ENCODE data around the gene CDC34. TPM values are rescaled to one million over a fixed set of nuclear protein-coding genes. Genes with fewer than 3 reads are reported as not detected.

Gene CDC34
- total RNA-seq, 1 donor from 2014 or later, result 56.6 TPM

- Mint-ChIP-seq H3K9me3 (no peaks in the 10 kb centered on the region), H3K4me1 (ENCODE audit: low read depth) (peaks cover 9% of the 10 kb centered on the region), H3K27ac (peak overlapping the region; percentile 68), H3K36me3 (ENCODE audit: low read depth) (peaks cover 5% of the 10 kb centered on the region), H3K4me3 (peak overlapping the region; percentile 68), H3K27me3 (ENCODE audit: insufficient read depth) (no peaks in the 10 kb centered on the region)
- intact Hi-C loops (cut with micrococcal nuclease), result no loop called here
- no peak for DNase-seq (ENCODE audit: low spot score)
Observed at GRCh38 chr19:535017-535835, 3.7 kb downstream of the CDC34 start.

GRCh38 chr19:536031-536880 is 4.7 kb downstream of the CDC34 start:
- H3K4me1 Mint-ChIP-seq (ENCODE audit: low read depth), result peaks cover 9% of the 10 kb centered on the region
- intact Hi-C loops (cut with micrococcal nuclease), result no loop called here
- no peak overlapping the region for H3K27ac Mint-ChIP-seq
- H3K27me3 Mint-ChIP-seq (ENCODE audit: insufficient read depth), result no peaks in the 10 kb centered on the region
- H3K9me3 Mint-ChIP-seq, result no peaks in the 10 kb centered on the region
- no peak overlapping the region for H3K4me3 Mint-ChIP-seq
- peaks cover 5% of the 10 kb centered on the region for H3K36me3 Mint-ChIP-seq (ENCODE audit: low read depth)
- no peak for DNase-seq (ENCODE audit: low spot score)

- Mint-ChIP-seq H3K9me3 (no peaks in the 10 kb centered on the region), H3K36me3 (ENCODE audit: low read depth) (peaks cover 5% of the 10 kb centered on the region), H3K27ac (no peak overlapping the region), H3K27me3 (ENCODE audit: insufficient read depth) (no peaks in the 10 kb centered on the region), H3K4me1 (ENCODE audit: low read depth) (peaks cover 9% of the 10 kb centered on the region), H3K4me3 (no peak overlapping the region)
- DNase-seq (ENCODE audit: low spot score), result no peak
- intact Hi-C loops (cut with micrococcal nuclease), result no loop called here
Observed at GRCh38 chr19:536881-537404, 5.4 kb downstream of the CDC34 start.

GRCh38 chr19:538641-539428 is 7.3 kb downstream of the CDC34 start:
- no peaks in the 10 kb centered on the region for H3K27me3 Mint-ChIP-seq (ENCODE audit: insufficient read depth)
- H3K4me1 Mint-ChIP-seq (ENCODE audit: low read depth), result peaks cover 5% of the 10 kb centered on the region
- H3K27ac Mint-ChIP-seq, result no peak overlapping the region
- no peak overlapping the region for H3K4me3 Mint-ChIP-seq
- intact Hi-C loops (cut with micrococcal nuclease), result no loop called here
- no peaks in the 10 kb centered on the region for H3K9me3 Mint-ChIP-seq
- peaks cover 9% of the 10 kb centered on the region for H3K36me3 Mint-ChIP-seq (ENCODE audit: low read depth)
- no peak for DNase-seq (ENCODE audit: low spot score)

GRCh38 chr19:539429-540030 is 8.0 kb downstream of the CDC34 start:
- DNase-seq (ENCODE audit: low spot score), result no peak
- peaks cover 10% of the 10 kb centered on the region for H3K4me1 Mint-ChIP-seq (ENCODE audit: low read depth)
- peaks cover 13% of the 10 kb centered on the region for H3K36me3 Mint-ChIP-seq (ENCODE audit: low read depth)
- no peaks in the 10 kb centered on the region for H3K27me3 Mint-ChIP-seq (ENCODE audit: insufficient read depth)
- intact Hi-C loops (cut with micrococcal nuclease), result no loop called here
- no peaks in the 10 kb centered on the region for H3K9me3 Mint-ChIP-seq
- H3K27ac Mint-ChIP-seq, result no peak overlapping the region
- no peak overlapping the region for H3K4me3 Mint-ChIP-seq

GRCh38 chr19:540867-541637 is 9.5 kb downstream of the CDC34 start:
- peaks cover 15% of the 10 kb centered on the region for H3K4me1 Mint-ChIP-seq (ENCODE audit: low read depth)
- H3K36me3 Mint-ChIP-seq (ENCODE audit: low read depth), result peaks cover 14% of the 10 kb centered on the region
- no peaks in the 10 kb centered on the region for H3K27me3 Mint-ChIP-seq (ENCODE audit: insufficient read depth)
- H3K27ac Mint-ChIP-seq, result no peak overlapping the region
- H3K9me3 Mint-ChIP-seq, result no peaks in the 10 kb centered on the region
- intact Hi-C loops (cut with micrococcal nuclease), result no loop called here
- H3K4me3 Mint-ChIP-seq, result no peak overlapping the region
- DNase-seq (ENCODE audit: low spot score), result no peak

GRCh38 chr19:541699-542098 is 10.1 kb downstream of the CDC34 start:
- H3K36me3 Mint-ChIP-seq (ENCODE audit: low read depth), result peaks cover 14% of the 10 kb centered on the region
- H3K9me3 Mint-ChIP-seq, result no peaks in the 10 kb centered on the region
- H3K4me1 Mint-ChIP-seq (ENCODE audit: low read depth), result peaks cover 15% of the 10 kb centered on the region
- H3K4me3 Mint-ChIP-seq, result no peak overlapping the region
- no peak overlapping the region for H3K27ac Mint-ChIP-seq
- intact Hi-C loops (cut with micrococcal nuclease), result no loop called here
- H3K27me3 Mint-ChIP-seq (ENCODE audit: insufficient read depth), result no peaks in the 10 kb centered on the region
- DNase-seq (ENCODE audit: low spot score), result no peak

GRCh38 chr19:542173-542866 is 10.8 kb downstream of the CDC34 start:
- H3K36me3 Mint-ChIP-seq (ENCODE audit: low read depth), result peaks cover 14% of the 10 kb centered on the region
- intact Hi-C loops (cut with micrococcal nuclease), result no loop called here
- H3K9me3 Mint-ChIP-seq, result no peaks in the 10 kb centered on the region
- H3K4me1 Mint-ChIP-seq (ENCODE audit: low read depth), result peaks cover 15% of the 10 kb centered on the region
- no peak overlapping the region for H3K4me3 Mint-ChIP-seq
- no peak for DNase-seq (ENCODE audit: low spot score)
- no peaks in the 10 kb centered on the region for H3K27me3 Mint-ChIP-seq (ENCODE audit: insufficient read depth)
- H3K27ac Mint-ChIP-seq, result no peak overlapping the region

- Mint-ChIP-seq H3K4me1 (ENCODE audit: low read depth) (peaks cover 15% of the 10 kb centered on the region), H3K4me3 (peak within 1 kb of the TSS; percentile 84), H3K36me3 (ENCODE audit: low read depth) (peaks cover 9% of the 10 kb centered on the region), H3K27ac (peak within 1 kb of the TSS; percentile 77), H3K27me3 (ENCODE audit: insufficient read depth) (no peaks in the 10 kb centered on the region), H3K9me3 (no peaks in the 10 kb centered on the region)
- intact Hi-C loops (cut with micrococcal nuclease), result no loop called here
- peak; percentile 75 for DNase-seq (ENCODE audit: low spot score)
Observed at GRCh38 chr19:543910-544608, 12.5 kb downstream of the CDC34 start, which contains the start of gene GZMM. TSS of gene GZMM (plus strand) at chr19:544053. CDS start at chr19:544072, 19 bp downstream.

GRCh38 chr19:547117-547516 is 15.6 kb downstream of the CDC34 start:
- Mint-ChIP-seq H3K9me3 (no peaks in the 10 kb centered on the region), H3K36me3 (ENCODE audit: low read depth) (peaks cover 9% of the 10 kb centered on the region), H3K27ac (no peak overlapping the region), H3K4me1 (ENCODE audit: low read depth) (peaks cover 15% of the 10 kb centered on the region), H3K27me3 (ENCODE audit: insufficient read depth) (no peaks in the 10 kb centered on the region), H3K4me3 (no peak overlapping the region)
- intact Hi-C loops (cut with micrococcal nuclease), result no loop called here
- DNase-seq (ENCODE audit: low spot score), result no peak
